Natural killer cell (primary cell): Measurements from ENCODE around the gene ATP2B2. TPM values are rescaled to one million over a fixed set of nuclear protein-coding genes. Genes with fewer than 3 reads are reported as not detected.

Source experiments
- ATAC-seq, 3 donors: fragments of 150-1000 bp in 2 of 3; fragments of 200-7000 bp in 1 of 3; cut with Tn5 transposase; 1 replicate in 1 of 3; 2 replicates in 2 of 3; pipeline ENCODE4 v1.10.0; 2021; ENCODE audit warnings: mild to moderate bottlenecking in 2 of 3, moderate library complexity in 2 of 3
- DNase-seq, 2 donors: peaks; one replicate each; pipeline versions ENCODE4 v3.0.0 to v3.0.0-alpha.2; 2013 to 2021; ENCODE audit warnings: mixed read lengths in 1 of 2
- H3K27ac ChIP-seq: one replicate; pipeline ENCODE4 v1.5.1; 2013; ENCODE audit warnings: mild to moderate bottlenecking, low read length
- H3K27me3 ChIP-seq: one replicate; pipeline ENCODE4 v1.6.1; 2013; ENCODE audit warnings: low read length; ENCODE audit not compliant: control insufficient read depth, insufficient read depth
- H3K36me3 ChIP-seq: one replicate; pipeline ENCODE4 v1.6.1; 2013; ENCODE audit warnings: low read length; ENCODE audit not compliant: control insufficient read depth, insufficient read depth
- H3K4me1 ChIP-seq: one replicate; pipeline ENCODE4 v1.6.1; 2013; ENCODE audit warnings: low read length; ENCODE audit not compliant: control insufficient read depth, insufficient read depth
- H3K4me3 ChIP-seq: one replicate; pipeline ENCODE4 v1.5.1; 2013; ENCODE audit warnings: low read length
- H3K9me3 ChIP-seq: one replicate; pipeline ENCODE4 v1.6.1; 2013; ENCODE audit warnings: low read length; ENCODE audit not compliant: control insufficient read depth, insufficient read depth
- H3K27ac Mint-ChIP-seq, 2 donors: one replicate each; pipeline ENCODE4 v1.8.0; 2022; ENCODE audit warnings: mild to moderate bottlenecking in 2 of 2, mixed read lengths in 2 of 2, moderate library complexity in 1 of 2
- H3K27me3 Mint-ChIP-seq, 2 donors: one replicate each; pipeline ENCODE4 v1.8.0; 2022; ENCODE audit warnings: low read depth in 2 of 2, mixed read lengths in 2 of 2
- H3K36me3 Mint-ChIP-seq: one replicate; pipeline ENCODE4 v1.8.0; 2022; ENCODE audit warnings: mixed read lengths
- H3K4me1 Mint-ChIP-seq, 2 donors: one replicate each; pipeline ENCODE4 v1.8.0; 2022; ENCODE audit warnings: mixed read lengths in 2 of 2
- H3K4me3 Mint-ChIP-seq: one replicate; pipeline ENCODE4 v1.8.0; 2022; ENCODE audit warnings: mild to moderate bottlenecking, moderate library complexity, mixed read lengths
- H3K9me3 Mint-ChIP-seq, 2 donors: one replicate each; pipeline ENCODE4 v1.8.0; 2022; ENCODE audit warnings: mixed read lengths in 2 of 2
- CTCF ChIP-seq: fragments of 200-600 bp; IDR thresholded peaks from one replicate; pipeline ENCODE4 v1.8.0; 2022; ENCODE audit warnings: antibody characterized with exemption
- WGBS: methylation state at CpG from one replicate; pipeline ENCODE4 v1.1.7; 2013; ENCODE audit warnings: missing lambda C conversion rate; ENCODE audit not compliant: insufficient coverage; 5-methylcytosine and 5-hydroxymethylcytosine counted together
- intact Hi-C: fragments of 100-400 bp; cut with micrococcal nuclease; formaldehyde crosslinking; loops from one replicate; pipeline ENCODE4 v1.14.2; 2022
- total RNA-seq, 4 donors: library from RNA; stranded (reverse); fragments of 120-200 nt in 1 of 4; gene quantifications; one replicate each; pipeline versions ENCODE4 v1.2.3 to v1.2.4, GENCODE V29; 2013 to 2022

The ATP2B2 gene
- total RNA-seq, 3 donors from 2014 or later (not counting 1 experiment from before 2014, with no cell fraction given): not detected

GRCh38 chr3:10353661-10354360 is 151.6 kb downstream of the ATP2B2 start:
- intact Hi-C loops: no loop called here
- TF ChIP-seq CTCF: no peak
- DNase-seq: no peak
- Histone ChIP-seq H3K27me3 (no peaks in the 10 kb centered on the region), H3K9me3 (no peaks in the 10 kb centered on the region), H3K36me3 (no peaks in the 10 kb centered on the region), H3K4me3 (no peak overlapping the region), H3K27ac (no peak overlapping the region), H3K4me1 (no peaks in the 10 kb centered on the region)
- Mint-ChIP-seq H3K9me3 (no peaks in the 10 kb centered on the region), H3K4me3 (no peak overlapping the region), H3K27ac (no peak overlapping the region), H3K27me3 (peaks cover 0 to 14% of the 10 kb centered on the region in 2 donors), H3K36me3 (no peaks in the 10 kb centered on the region), H3K4me1 (no peaks in the 10 kb centered on the region)
- WGBS: 79% methylated on average over 9 of the region's 10 CpGs
- ATAC-seq: no peak

- Histone ChIP-seq H3K36me3 (no peaks in the 10 kb centered on the region), H3K4me3 (no peak overlapping the region), H3K27ac (no peak overlapping the region), H3K27me3 (no peaks in the 10 kb centered on the region), H3K9me3 (no peaks in the 10 kb centered on the region), H3K4me1 (no peaks in the 10 kb centered on the region)
- TF ChIP-seq CTCF: no peak
- Mint-ChIP-seq H3K27me3 (peaks cover 0 to 14% of the 10 kb centered on the region in 2 donors), H3K9me3 (no peaks in the 10 kb centered on the region), H3K36me3 (no peaks in the 10 kb centered on the region), H3K4me1 (no peaks in the 10 kb centered on the region), H3K27ac (no peak overlapping the region), H3K4me3 (no peak overlapping the region)
- ATAC-seq (no peak), DNase-seq (no peak)
- whole genome bisulfite sequencing: 91% methylated on average over 3 of the region's 3 CpGs
- intact Hi-C loops: no loop called here
Measured at GRCh38 chr3:10353160-10353559, 152.2 kb downstream of the ATP2B2 start.

GRCh38 chr3:10352146-10352911 is 153.1 kb downstream of the ATP2B2 start:
- no peaks in the 10 kb centered on the region for H3K4me1 Mint-ChIP-seq
- H3K4me3 Mint-ChIP-seq: no peak overlapping the region

More at GRCh38 chr3:10352146-10352911, 153.1 kb downstream of the ATP2B2 start:
- H3K27ac Mint-ChIP-seq: no peak overlapping the region
- DNase-seq (no peak), ATAC-seq (no peak)
- no peaks in the 10 kb centered on the region for H3K36me3 Mint-ChIP-seq
- 75% methylated on average over 11 of the region's 14 CpGs for WGBS
- no peaks in the 10 kb centered on the region for H3K9me3 Mint-ChIP-seq
- Histone ChIP-seq H3K9me3 (no peaks in the 10 kb centered on the region), H3K36me3 (no peaks in the 10 kb centered on the region), H3K4me1 (no peaks in the 10 kb centered on the region), H3K27me3 (no peaks in the 10 kb centered on the region), H3K27ac (no peak overlapping the region), H3K4me3 (no peak overlapping the region)
- TF ChIP-seq CTCF: no peak
- intact Hi-C loops: no loop called here
- H3K27me3 Mint-ChIP-seq: peaks cover 0 to 14% of the 10 kb centered on the region in 2 donors
